HS-27A (cell line): ENCODE data around the gene ANG.
"Not testable (repeated sequence)": the region's sequence is repeated elsewhere in the genome, so short reads cannot be mapped to it uniquely, and the experiment has no call there.

Source experiments
- DNase-seq: peaks from one replicate; pipeline ENCODE4 v3.0.0-alpha.2; 2012; ENCODE audit warnings: low read depth, missing footprints

ANG gene

DNA sequence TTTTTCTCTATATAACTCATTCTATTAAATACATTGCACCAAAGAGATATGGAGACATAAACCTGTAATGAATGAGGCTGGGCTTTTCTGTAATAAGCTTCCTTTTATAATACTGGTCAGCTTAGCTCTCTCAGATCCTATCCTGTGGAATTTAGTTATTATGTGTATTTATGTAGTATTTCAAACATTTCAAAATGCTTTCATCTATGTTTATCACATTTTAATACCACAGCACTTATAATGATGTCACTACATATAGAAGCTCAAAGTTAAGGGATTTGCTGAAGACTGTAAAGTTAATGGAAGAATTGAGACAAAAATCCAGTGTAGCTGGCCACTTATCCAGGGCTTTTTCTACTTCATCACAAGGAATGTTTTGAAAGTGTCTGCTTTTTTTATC is 11.4 kb downstream of the ANG start:
- no peak for DNase-seq

DNA sequence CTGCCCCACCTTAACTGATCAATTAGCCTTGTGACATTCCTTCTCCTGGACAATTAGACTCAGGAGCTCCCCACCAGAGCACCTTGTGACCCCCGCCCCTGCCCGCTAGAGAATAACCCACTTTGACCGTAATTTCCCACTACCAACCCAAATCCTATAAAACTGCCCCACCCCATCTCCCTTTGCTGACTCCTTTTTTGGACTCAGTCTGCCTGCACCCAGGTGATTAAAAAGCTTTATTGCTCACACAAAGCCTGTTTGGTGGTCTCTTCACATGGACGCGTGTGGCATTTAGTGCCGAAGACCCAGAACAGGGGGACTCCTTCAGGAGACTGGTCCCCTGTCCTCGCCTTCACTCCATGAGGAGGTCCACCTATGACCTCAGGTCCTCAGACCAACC is 12.4 kb downstream of the ANG start:
- DNase-seq = not testable (repeated sequence)

DNA sequence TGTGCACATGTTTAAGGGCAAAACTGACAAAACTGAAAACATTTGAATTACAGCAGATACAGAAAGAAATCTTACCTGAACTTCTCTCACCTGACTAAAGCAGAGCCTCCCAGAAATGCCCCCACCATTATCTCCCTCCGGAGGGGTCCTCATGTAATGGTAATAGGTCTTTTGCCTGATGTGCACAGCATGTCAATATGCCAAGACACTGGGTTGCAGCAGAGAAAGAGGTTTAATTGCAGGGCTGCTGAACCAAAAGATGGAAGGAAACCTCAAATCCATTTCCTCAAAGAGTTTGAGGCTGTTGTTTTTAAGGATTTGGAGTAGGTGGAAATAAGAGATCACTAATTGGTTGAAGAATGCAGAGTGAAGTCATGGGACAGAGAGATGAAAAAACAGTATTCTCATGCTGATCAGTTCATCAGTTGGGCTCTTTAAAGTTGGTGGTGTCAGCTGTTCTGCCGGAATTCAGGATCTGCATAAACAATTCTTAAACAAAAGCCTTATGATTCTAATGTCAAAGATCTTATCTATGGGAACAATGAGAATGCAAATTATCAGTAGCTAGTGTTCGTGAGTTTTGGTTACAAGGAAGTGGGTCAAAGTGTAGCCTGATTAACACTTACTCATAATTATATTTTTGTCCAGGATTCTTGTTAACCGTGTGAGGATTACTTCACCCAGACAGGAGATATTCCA is 18.2 kb downstream of the ANG start:
- no peak for DNase-seq

DNA sequence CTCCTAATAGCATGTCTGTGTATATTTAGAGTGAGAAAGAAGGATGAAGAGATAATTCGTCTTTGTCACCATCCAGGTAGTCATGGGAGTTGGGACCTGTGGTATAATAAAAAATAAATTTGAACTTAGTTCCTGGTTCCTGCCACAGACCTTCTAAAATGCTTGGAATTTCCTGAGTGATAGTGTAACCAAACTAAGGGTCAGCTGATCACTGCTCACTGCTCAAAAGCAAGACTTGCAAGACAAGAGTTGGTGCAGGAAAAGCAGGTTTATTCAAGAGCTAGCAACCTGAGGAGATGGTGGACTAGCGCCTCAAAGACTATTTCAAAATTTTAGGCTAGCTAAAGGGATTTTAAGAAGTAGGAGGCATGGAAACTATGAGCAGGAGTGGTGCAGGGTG is 19.1 kb downstream of the ANG start:
- DNase-seq = no peak

DNA sequence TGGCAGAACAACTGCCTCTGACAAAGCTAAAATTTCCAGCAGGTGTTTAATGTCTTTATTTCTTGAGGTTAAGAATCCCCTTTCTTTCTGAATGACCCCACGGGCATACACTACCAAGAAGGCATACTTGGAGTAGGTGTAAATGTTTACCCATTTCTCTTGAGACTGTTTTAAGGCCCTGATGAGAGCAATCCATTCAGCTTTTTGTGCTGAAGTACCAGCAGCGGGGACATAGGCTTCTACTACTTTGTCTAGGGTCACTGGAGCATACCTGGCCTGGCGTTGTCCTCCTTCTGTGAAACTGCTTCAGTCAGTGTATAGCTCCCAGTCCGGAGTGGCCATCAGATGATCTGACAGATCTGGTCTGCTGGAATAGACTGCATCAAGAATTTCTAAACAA is 22.7 kb downstream of the ANG start:
- DNase-seq = no peak

DNA sequence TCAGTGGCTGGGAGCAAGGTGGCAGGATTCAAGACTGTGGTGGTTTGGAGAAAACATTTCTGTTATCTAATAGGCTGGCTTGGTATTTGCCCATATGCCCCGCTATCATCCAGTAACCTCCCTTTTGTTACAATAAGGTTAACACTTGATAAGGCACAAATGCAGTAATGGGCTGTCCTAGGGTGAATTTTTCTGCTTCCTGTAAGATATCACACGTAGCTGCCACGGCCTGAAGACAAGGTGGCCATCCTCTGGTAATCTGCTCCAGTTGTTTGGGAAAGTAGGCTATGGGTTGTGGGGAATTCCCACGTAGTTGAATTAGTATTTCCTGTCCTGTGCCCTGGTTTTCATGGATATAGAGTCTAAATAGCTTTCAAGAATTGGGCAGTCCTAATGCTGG is 23.1 kb downstream of the ANG start:
- no peak for DNase-seq

DNA sequence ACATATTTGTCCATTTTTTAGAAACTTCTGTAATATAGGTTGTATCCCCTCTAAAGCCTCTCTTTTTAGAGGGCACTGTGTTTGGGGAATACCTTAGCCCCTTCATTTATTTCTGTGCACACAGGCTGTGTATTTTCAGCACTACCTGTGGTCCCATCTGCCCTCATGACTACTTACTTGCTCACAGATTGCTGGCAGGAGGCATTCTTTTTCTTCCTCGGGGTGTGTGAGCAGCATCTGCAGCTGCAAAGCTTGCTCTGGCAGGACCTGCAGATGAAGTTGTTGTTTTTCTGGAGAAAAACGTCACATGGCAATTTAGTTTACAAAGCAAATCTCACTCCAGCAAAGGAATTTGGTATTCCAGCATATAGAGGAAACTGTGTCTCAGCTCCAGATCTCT is 24.3 kb downstream of the ANG start:
- DNase-seq = no peak

DNA sequence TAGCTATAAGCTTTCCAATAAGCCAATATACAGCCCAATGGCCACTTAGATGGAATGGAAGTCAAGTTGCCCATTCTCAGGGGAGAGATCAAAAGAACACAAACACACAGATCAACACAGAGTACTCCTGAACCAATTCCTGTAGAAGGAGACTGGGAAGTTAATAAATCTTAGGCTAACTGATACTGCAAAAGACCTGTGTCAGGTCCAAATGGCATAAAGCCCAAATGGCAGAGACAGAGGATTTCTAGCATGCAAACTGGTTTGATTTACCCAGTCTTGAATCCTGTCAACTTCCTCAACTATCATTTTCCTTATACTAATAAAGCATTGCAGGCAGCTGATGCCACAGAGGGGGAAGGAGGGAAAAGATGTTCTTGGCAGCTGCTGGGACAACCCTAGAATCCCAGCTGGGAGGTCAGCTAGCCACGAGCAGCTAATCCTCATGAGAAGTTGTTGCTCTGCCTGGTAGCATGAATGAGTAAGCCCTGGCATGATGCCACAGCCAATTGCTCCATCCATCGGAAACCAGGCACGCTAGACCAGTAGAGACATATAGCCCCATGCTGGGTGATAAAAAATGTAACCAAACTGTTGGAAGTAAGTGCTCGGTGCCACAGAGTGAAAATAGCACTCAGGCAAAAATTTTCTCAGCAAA is 26.2 kb downstream of the ANG start:
- no peak for DNase-seq

DNA sequence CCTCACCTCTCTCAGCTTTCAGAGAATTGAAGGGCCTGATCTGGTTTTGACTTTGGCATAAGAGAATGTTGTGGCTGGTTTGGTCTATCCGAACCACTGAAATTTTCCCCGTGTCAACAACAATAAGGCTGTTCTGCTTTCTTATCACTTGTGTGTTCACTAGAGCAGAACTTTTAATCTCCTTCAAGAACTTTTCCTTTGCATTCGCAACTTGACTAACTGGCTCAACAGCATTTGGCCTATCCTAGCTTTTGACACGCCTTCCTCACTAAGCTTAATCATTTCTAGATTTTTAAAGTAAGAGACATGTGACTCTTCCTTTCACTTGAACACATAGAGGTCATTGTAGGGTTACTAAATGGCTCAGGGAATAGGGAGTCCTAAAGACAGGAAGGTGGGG is 31.2 kb downstream of the ANG start:
- DNase-seq = no peak

DNA sequence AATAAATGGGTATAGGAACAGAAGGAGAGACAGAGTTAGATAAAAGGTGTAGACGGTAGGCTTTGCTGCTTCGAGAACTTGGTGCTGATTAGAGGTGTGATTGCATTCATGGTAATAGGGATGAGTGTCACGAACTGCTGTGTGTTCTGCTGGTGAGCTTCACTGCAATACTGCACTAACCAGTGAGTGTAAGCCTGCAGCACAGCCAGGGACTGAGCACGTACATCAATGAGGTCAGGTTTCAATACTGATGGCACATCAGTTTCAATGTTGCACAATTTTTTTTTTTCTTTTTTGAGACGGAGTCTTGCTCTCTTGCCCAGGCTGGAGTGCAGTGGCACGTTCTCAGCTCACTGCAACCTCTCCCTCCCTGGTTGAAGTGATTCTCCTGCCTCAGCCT is 32.2 kb downstream of the ANG start:
- no peak for DNase-seq

DNA sequence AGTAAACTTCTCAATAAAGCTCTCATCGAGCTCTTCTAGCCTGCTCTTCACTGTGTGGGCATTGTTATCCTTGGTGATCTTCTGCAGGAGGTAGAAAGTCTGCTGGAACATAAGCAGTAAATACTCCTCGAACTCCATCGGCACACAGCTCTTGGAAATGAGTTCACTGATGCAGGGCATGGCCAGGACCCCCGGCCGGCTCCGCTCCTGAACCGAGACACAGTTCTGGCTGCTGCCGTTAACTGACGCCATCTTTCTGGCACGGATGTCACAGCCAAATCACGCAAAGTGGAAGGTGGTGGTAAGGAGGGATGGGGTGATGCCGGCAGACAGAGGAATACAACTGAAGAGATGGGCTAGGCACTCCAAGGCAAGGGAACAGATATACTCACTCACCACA is 33.5 kb downstream of the ANG start:
- DNase-seq = no peak

DNA sequence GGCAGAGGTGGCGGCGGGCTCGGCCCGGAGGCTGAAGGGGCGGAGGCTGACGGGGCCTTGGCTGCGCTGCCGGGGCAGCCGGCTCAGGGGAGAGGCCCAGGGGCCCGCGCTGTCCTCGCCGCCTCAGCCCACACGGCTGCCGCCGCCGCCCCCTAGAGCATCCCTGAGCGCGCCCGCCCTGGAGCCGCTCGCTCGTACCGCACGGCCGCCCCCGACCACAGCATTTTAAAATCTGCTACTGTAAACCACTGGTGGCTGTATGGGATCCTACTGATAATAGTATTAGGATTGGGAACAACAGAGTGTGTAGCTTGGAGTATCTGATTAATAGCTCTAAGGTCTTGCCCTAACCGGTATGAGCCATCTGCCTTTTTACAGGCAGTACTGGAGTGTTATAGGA is 34.9 kb downstream of the ANG start:
- no peak for DNase-seq

DNA sequence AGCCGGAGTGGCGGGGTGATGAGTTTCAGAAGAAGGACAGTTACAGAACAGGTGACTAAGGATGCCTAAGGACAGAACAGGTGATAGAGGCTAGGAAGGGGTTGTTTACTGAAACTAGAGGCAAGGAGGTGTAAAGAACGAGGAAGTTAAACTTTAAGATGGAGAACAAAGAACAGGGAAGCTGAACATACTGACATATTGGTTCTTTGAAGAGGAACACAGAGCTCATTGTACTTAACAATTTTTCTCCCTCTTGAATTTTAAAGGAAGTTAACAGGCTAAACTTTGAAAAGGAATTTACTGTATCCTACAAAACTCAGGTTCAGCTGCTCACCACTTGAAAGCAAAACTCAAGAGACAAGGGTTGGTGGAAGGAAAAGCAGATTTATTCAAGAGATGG is 37.6 kb downstream of the ANG start:
- DNase-seq = not testable (repeated sequence)

DNA sequence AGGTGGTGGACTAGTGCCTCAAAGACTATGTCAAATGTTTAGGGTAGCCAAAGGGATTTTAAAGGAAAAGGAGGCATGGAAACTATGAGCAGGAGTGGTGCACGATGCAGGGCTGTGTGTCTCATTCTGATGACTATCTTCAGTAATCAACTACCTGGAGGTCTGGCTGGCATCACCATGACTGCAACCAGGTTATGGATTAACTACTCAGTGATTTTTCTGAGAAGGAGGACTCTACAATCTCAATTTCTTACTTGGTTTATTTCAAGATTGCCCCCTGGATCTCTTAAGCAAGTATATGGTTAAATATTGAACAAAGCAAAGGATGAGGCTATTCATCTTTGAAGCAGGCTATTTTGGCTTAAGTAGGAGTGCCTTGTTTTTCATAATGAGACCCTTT is 38.0 kb downstream of the ANG start:
- no peak for DNase-seq

DNA sequence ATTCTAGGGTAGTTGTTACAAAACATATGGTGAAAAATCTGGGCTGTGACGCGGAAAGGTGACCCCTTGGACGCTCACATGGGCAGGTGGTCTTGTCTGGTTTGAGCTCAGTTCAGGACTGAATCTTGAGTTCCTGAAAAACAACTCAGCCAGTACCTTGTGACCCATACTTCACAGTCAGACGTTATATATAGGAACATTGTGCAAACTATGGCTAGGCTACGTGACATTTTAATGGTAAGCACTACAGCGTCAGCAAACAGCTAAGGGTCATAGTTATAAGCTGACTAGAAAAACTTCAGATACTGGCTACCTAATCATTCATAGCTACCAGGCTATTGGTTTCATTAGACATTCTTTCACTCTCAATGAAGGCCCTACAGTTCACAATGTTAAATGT is 42.3 kb downstream of the ANG start:
- DNase-seq = no peak

DNA sequence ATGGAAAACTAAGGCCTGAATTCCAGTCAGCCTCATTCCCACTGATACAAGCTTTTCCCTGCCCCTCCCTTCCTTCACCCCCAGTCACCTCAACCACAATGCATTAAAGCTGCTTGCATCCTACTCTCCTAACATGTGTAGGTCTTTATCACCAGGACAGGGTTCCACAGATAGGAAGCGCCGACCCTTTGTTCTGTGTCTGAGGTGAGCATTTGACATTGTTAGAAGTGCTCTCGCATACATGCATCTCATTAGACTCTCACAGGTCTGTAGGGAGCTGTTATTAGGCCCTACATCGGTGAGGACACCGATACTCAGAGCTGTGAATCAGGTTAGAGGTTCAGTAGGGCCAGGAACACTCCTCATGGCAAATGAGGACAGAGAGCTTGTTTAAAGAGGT is 43.9 kb downstream of the ANG start:
- no peak for DNase-seq

DNA sequence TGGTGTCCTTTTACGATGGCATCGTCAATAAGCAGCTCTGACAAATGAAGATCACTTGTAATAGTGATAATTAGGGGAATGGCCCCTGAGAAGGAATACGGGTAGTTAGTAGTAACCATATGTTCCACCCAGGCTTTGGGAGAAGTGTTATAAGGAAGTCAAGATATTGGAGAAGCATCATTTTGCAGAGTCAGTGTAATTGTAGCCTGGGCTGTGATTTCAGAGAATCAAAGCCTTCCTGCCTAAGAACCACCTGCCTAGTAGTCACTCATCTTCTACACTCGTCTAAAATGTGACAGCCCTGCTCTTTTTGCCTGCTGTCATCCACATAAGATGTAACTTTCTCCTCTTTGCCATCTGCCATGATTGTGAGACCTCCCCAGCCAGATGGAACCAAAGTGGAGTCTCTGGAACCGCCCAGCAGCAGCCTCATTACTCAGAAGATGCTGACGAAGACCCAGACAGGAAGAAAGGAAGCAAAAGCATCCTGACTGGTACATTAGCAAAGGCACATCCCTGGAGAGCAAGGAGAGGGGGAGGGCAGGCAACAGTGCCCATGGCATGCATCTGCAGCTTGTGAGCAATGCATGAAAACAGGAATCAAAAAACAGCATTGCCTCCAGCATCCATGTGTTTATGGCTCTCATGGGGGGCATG is 44.5 kb downstream of the ANG start:
- no peak for DNase-seq

DNA sequence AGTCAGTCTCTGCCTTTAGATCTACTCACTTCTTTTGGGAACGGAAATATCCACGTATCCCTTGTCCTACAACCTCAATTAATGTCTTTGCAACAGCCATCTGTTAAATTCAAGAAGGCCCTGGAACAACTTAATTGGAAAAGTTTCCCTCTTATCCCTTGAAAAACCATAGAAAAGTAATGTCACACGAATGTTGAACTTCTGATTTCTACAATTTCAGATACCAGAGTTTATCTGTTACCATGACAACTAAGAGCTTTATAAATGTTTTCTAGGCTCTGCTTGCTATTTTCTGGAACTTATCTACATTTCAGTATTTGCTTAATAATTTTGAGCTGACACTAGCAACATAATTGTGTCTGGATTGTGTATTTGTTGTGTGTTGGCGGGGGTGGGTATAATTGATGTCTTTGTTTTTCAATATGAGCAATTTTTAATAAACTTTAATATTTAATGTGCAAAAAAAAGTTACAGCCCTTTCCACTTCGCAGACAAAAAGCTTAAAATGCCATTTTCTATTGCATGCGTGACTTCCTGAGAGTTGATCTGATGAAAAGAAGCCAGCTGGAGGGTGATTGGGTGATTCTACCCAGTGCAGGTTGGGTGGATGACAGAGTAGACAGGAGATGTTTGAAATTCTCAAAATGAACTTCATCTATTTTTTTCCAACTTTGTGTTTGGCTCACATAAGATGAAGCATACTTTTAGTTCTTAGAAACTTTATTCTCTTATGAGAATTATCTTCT is 45.3 kb downstream of the ANG start:
- DNase-seq = no peak

DNA sequence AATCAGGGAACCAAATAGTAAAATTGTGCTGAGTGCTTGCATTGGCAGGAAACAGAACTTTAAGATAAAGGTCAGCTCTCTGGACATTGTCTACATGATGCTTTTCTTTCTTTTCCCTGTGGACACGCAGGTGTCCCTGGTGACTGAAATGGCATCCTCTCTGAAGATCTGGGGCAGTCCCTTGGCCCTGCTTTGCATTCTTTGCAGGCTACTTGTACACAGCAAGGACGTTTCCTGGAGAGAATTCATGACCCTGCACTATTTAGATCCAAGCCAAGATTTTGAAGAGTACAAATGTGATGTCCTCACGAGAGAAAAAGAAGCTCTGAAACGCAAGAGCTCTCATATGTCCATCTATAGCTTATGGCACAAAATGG is 45.9 kb downstream of the ANG start:
- DNase-seq = no peak

DNA sequence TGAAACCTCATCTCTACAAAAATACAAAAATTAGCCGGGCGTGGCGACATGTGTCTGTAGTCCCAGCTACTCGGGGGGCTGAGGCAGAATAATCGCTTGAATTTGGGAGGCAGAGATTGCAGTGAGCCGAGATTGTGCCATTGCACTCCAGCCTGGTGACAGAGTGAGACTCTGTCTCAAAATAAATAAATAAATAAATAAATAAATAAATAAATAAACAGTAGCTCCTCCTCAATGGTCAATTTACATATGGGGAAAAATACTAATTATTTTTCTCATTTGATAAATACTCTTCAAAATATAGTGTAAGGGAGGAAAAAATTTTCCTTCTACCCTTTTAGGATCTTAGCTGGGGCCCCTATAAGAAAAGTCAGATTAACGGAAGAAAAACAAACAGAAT is 49.7 kb downstream of the ANG start:
- DNase-seq = not testable (repeated sequence)

DNA sequence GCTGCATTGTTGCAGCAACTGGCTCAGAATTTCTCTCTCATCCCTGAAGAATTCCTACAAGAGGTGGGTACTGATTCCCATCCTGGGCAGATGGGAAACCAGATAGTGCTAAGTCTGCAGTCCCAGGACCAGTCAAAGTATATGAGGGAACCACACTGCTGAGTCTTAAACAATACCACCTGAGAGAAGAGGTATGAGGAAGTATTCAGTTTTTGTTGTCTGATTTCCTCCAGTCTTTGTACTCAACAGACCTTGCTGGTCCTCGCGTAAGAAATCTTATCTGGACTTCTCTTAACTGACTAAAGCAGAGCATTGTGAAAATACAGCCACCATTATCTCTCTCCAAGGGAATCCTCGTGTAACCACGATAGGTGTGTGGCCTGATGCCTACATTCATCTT is 53.6 kb downstream of the ANG start:
- DNase-seq = no peak

DNA sequence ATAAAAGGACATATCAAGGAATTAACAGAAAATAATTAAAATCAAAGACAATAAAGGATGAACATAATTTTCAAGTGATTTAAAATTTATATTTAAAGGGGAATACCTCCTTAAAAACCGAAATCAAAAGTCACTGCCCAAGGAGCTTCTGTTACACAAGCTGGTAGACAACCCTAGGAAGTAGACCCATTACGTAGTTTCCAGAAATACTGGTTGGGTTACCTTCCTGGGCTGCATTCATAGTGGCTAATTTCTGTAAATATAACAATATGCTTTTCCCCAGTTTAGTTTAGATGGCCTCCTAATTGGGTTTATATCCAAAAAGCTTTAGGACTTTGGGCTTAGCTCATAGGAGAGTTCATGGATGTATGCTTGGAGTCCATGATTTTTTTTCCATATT is 55.0 kb downstream of the ANG start:
- DNase-seq = no peak
